H1 (cell line): Measurements from ENCODE around the gene COPS9. TPM values are rescaled to one million over a fixed set of nuclear protein-coding genes. Genes with fewer than 3 reads are reported as not detected.

ENCODE experiments used
- CBX8 ChIP-seq: fragments of 300-800, 300-1000 bp; sonication (generic); IDR thresholded peaks from 2 replicates; pipeline ENCODE4 v1.7.1; 2016; ENCODE audit warnings: low read depth, low read length, borderline replicate concordance
- CREB1 ChIP-seq: IDR thresholded peaks from 2 replicates; pipeline ENCODE4 v1.6.1; 2012; ENCODE audit warnings: inconsistent platforms
- HDAC2 ChIP-seq, 2 experiments: fragments of 300-600 bp in 1 of 2; sonication (generic) in 1 of 2; IDR thresholded peaks; 2 replicates each; pipeline ENCODE4 v1.6.1; 2011 to 2012; ENCODE audit warnings: low read depth in 2 of 2, low read length in 2 of 2, mild to moderate bottlenecking in 2 of 2, moderate library complexity in 2 of 2, borderline replicate concordance in 1 of 2, inconsistent platforms in 1 of 2
- KDM5A ChIP-seq: fragments of 200-600 bp; IDR thresholded peaks from 2 replicates; pipeline ENCODE4 v1.7.1; 2012; ENCODE audit warnings: mild to moderate bottlenecking, low read length, inconsistent platforms, mixed read lengths
- POLR2A ChIP-seq, 2 experiments: IDR thresholded peaks; 1 replicate in 1 of 2; 2 replicates in 1 of 2; pipeline ENCODE4 v1.6.1; 2011; ENCODE audit warnings: low read depth in 2 of 2, low read length in 2 of 2, mild to moderate bottlenecking in 2 of 2; ENCODE audit errors: control extremely low read depth in 1 of 2
- RNF2 ChIP-seq: fragments of 200-900, 300-1000 bp; sonication (generic); IDR thresholded peaks from 2 replicates; pipeline ENCODE4 v1.7.1; 2016; ENCODE audit warnings: borderline replicate concordance, low read depth, mild to moderate bottlenecking, antibody characterized with exemption, low read length; ENCODE audit not compliant: poor library complexity, severe bottlenecking; ENCODE audit errors: missing control alignments
- polyA plus RNA-seq, 7 experiments: library from polyadenylated mRNA; depleted of rRNA in 3 of 7; stranded (reverse) in 5 of 7; unstranded in 2 of 7; fragments of >200 nt in 5 of 7; fragments of 200-250 nt in 2 of 7; gene quantifications; 1 replicate in 5 of 7; 2 replicates in 1 of 7; 4 replicates in 1 of 7; pipeline versions ENCODE4 v1.2.1 to v1.2.3, GENCODE V29; 2011 to 2013; ENCODE audit warnings: missing spikeins in 2 of 7, mixed read lengths in 2 of 7
- total RNA-seq: library from RNA; stranded (reverse); fragmentation: NEBNext Ultra II Directional; extraction: Animal tissue kit (Norgen Biotek cat#: 25700); gene quantifications from 2 replicates; pipeline ENCODE4 v1.2.1, GENCODE V29; 2021
- TF ChIP-seq, protein P1 (sequence below), 3 experiments: IDR thresholded peaks; 1 replicate in 2 of 3; 2 replicates in 1 of 3; pipeline versions ENCODE4 v1.5.1 to v1.6.1; 2011; ENCODE audit warnings: low read length in 3 of 3, mild to moderate bottlenecking in 3 of 3, inconsistent platforms in 2 of 3, low read depth in 1 of 3, moderate library complexity in 1 of 3; ENCODE audit not compliant: insufficient read depth in 1 of 3; ENCODE audit errors: control extremely low read depth in 1 of 3

Gene COPS9
- total and polyA plus RNA-seq, 2 of the 8 experiments (the other 6 are each of a cell fraction or from before 2014, with no cell fraction given) = 154 to 234 TPM

DNA sequence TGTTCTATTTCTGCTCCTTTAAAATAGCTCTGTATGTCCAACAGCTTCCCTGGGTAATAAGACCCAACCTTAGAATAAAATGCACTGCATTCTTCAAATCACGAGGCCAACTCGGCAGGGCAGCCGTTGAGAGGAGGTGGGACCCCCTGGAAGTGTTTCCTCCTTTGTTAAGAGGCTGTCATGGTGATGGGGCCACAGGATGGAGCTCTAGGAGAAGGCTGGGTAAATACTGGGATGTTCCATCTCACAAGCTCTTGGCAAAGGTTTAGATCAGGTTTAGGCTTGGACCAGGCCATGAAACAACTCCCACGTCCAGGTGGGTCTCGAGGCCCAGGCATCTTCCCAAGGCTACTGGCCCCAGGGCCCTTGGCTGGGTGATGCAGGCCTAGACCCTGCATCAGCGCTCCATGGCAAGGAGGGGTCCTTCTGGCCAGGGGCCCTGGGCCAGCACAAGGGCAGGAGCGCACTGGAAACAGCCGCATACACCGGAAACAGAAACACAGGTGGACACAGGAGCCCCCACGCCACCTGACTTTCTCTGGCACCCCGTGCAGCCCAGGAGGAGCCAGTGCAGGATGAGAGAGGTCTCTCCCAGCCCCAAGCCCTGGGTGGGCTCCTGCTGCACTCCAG, 43.2 kb upstream of the COPS9 start (continued):
- TF ChIP-seq, protein P1, sequence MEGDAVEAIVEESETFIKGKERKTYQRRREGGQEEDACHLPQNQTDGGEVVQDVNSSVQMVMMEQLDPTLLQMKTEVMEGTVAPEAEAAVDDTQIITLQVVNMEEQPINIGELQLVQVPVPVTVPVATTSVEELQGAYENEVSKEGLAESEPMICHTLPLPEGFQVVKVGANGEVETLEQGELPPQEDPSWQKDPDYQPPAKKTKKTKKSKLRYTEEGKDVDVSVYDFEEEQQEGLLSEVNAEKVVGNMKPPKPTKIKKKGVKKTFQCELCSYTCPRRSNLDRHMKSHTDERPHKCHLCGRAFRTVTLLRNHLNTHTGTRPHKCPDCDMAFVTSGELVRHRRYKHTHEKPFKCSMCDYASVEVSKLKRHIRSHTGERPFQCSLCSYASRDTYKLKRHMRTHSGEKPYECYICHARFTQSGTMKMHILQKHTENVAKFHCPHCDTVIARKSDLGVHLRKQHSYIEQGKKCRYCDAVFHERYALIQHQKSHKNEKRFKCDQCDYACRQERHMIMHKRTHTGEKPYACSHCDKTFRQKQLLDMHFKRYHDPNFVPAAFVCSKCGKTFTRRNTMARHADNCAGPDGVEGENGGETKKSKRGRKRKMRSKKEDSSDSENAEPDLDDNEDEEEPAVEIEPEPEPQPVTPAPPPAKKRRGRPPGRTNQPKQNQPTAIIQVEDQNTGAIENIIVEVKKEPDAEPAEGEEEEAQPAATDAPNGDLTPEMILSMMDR (IDR thresholded peaks at IDR 0.05; ENCODE audit: control extremely low read depth in 1 of 3, insufficient read depth in 1 of 3, low read depth in 1 of 3, low read length in 3 of 3) = no peak
- TF ChIP-seq POLR2A (IDR thresholded peaks at IDR 0.05; ENCODE audit: control extremely low read depth in 1 of 2, low read depth in 2 of 2, low read length in 2 of 2) = no peak
- no peak for TF ChIP-seq CREB1
- TF ChIP-seq CBX8 = no peak
- no peak for TF ChIP-seq HDAC2 (IDR thresholded peaks at IDR 0.05; ENCODE audit: borderline replicate concordance in 1 of 2, low read depth in 2 of 2, low read length in 2 of 2)
- no peak for TF ChIP-seq RNF2
- no peak for TF ChIP-seq KDM5A
